A549 treated with CpdA at 1 μM for 4 hours (cell line): Measurements from ENCODE around the gene SLC43A2. TPM values are rescaled to one million over a fixed set of nuclear protein-coding genes. Genes with fewer than 3 reads are reported as not detected.

Source experiments
- total RNA-seq: library from RNA; stranded (reverse); fragments of 200-300 nt; extraction: Qiagen RNA extraction; gene quantifications from 5 replicates; pipeline ENCODE4 v1.2.3, GENCODE V29; 2022; ENCODE audit warnings: low read depth

The SLC43A2 gene
- total RNA-seq = 5.5 to 8.5 TPM (median 6.5 TPM) in 5 replicates

DNA sequence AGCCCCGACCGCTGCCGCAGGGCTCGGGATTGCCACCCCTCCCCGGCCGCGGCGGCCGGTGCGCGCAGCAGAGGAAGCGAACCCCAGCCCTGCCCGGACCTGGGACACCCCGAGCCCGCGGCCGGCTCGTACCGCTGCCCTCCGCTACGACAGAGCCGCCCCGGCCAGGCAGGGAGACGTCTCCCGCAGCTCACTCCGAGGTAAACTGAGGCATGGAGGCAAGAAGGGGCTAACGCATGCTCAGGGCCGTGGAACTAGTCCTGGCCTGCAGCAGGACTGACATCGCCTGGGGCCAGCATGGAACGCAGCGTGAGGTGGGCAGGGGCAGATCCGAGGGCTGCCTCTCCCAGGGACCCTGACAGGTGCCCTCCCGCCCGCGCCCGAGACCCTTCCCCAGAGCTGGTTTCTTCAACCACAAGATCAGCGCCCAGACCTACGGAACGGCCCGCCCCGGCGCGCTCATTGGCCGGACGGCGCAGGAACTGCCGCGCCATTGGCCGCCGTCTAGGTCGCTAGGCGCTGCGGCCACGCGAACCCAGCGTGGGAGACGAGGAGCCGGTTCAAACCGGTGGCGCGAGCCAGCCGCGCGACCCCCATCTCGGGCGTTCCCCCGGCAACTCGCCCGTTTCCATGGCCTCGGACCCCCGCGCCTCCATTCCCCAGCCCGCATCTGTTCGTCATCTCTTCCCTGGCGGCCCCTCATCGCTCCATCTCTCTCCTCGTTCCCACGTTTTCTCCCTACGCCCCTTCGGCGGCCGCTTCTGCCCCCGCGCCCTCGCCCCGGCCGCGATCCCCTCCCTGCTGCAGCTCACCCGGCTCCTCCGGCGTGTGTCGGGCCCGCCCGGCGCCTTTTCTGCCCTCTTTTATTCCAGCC, at the start of gene SLC43A2:
TSS of gene SLC43A2 (minus strand) at position 853 of the 874 bp plus-strand sequence. CDS start 960 bp downstream, outside the sequence.

GRCh38 chr17:1649844-1650501, 21.3 kb upstream of the SLC43A2 start, which contains the start of gene RILP:
RILP (minus strand) TSS chr17:1649866; CDS start chr17:1649804, 62 bp downstream.

GRCh38 chr17:1645207-1646171, 16.9 kb upstream of the SLC43A2 start, which contains the start of gene SCARF1:
SCARF1 (minus strand) TSS chr17:1645732; CDS start chr17:1645697, 35 bp downstream.

Other genes starting within 250 kb of the SLC43A2 start
- 519 to 1,221 TPM (median 591 TPM) in 5 replicates for gene YWHAE, start 228.6 kb downstream of the SLC43A2 start, total RNA-seq
- gene CRK, start 172.6 kb downstream of the SLC43A2 start, total RNA-seq = 75.9 to 85.1 TPM (median 79.6 TPM) in 5 replicates
- gene MYO1C, start 136.1 kb downstream of the SLC43A2 start, total RNA-seq = 112 to 136 TPM (median 131 TPM) in 5 replicates
- 20.5 to 26.0 TPM (median 25.4 TPM) in 5 replicates for gene INPP5K, start 112.2 kb downstream of the SLC43A2 start, total RNA-seq
- gene PITPNA, start 66.0 kb downstream of the SLC43A2 start, total RNA-seq = 61.0 to 66.7 TPM (median 61.2 TPM) in 5 replicates
- gene SCARF1, start 16.9 kb upstream of the SLC43A2 start, total RNA-seq = 0.24 to 0.38 TPM (median 0.31 TPM) in 5 replicates
- gene RILP, start 21.0 kb upstream of the SLC43A2 start, total RNA-seq = 12.8 to 19.6 TPM (median 18.5 TPM) in 5 replicates
- gene PRPF8, start 56.0 kb upstream of the SLC43A2 start, total RNA-seq = 270 to 291 TPM (median 278 TPM) in 5 replicates
- gene TLCD2, start 81.5 kb upstream of the SLC43A2 start, total RNA-seq = 1.0 to 1.7 TPM (median 1.1 TPM) in 5 replicates
- 24.3 to 34.1 TPM (median 30.6 TPM) in 5 replicates for gene WDR81, start 95.9 kb upstream of the SLC43A2 start, total RNA-seq
- gene SERPINF2, start 114.0 kb upstream of the SLC43A2 start, total RNA-seq = 1.3 to 2.2 TPM (median 2.0 TPM) in 5 replicates
- 1.3 to 2.1 TPM (median 1.5 TPM) in 5 replicates for gene SERPINF1, start 133.2 kb upstream of the SLC43A2 start, total RNA-seq
- gene SMYD4, start 201.1 kb upstream of the SLC43A2 start, total RNA-seq = 8.2 to 10.4 TPM (median 8.9 TPM) in 5 replicates
- gene RPA1, start 201.2 kb upstream of the SLC43A2 start, total RNA-seq = 64.4 to 90.3 TPM (median 83.0 TPM) in 5 replicates